SU-DHL-6 (cell line): ENCODE results near the gene STKLD1.

Experiments
- CTCF ChIP-seq: fragments of 200-600 bp; sonication (generic); IDR thresholded peaks from one replicate; pipeline ENCODE4 v1.5.1; 2017; ENCODE audit warnings: antibody characterized with exemption, mild to moderate bottlenecking, low read length, moderate library complexity; ENCODE audit not compliant: insufficient read depth, poor library complexity, severe bottlenecking
- EZH2phosphoT487 ChIP-seq: fragments of 200-600 bp; sonication (generic), shearing (Covaris generic); conservative IDR thresholded peaks from 2 replicates; pipeline ENCODE4 v1.6.1; 2018; ENCODE audit warnings: mild to moderate bottlenecking, antibody characterized with exemption, low read length, moderate library complexity, mixed read lengths

GRCh38 chr9:133443248-133443647 lies 67.1 kb downstream of the STKLD1 start:
- TF ChIP-seq CTCF (no peak), EZH2phosphoT487 (no peak)
